ENCODE data around the gene PALS2. TPM values are rescaled to one million over a fixed set of nuclear protein-coding genes. Genes with fewer than 3 reads are reported as not detected.

Gene PALS2
- total RNA-seq, 3 donors from 2014 or later: 17.8 to 32.6 (median 29.2) TPM

DNA sequence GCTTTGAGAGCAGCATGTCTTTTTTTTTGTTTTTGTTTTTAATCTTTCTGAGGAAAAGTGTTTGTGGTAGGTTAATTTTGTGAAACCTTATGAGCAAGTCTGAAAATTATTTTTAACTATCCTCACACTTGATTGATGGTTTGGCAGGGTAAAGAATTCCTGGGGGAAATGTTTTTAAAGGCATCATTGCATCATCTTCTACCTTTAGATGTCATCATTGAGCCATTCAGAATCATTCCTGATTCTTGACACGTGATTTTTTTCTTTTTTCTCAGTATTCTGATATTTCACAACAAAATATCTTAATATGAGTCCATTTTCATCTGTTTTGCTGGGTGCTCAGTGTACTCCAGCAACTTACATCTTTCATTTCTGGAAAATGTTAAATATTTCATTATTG lies 28.3 kb downstream of the PALS2 start:
- H3K36me3 ChIP-seq: no peaks in the 10 kb centered on the region
- H3K27me3 ChIP-seq: no peaks in the 10 kb centered on the region
- TF ChIP-seq CTCF (IDR thresholded peaks at IDR 0.05): no peak
- no peak for TF ChIP-seq POLR2A (IDR thresholded peaks at IDR 0.05)
- TF ChIP-seq POLR2AphosphoS5 (IDR thresholded peaks at IDR 0.05): no peak
- intact Hi-C loops (cut with DNase I; ENCODE audit: low total_unique reads): no loop called here
- no peaks in the 10 kb centered on the region for H3K9me3 ChIP-seq
- H3K4me1 ChIP-seq: no peaks in the 10 kb centered on the region
- no peak for DNase-seq (ENCODE audit: low spot score in 2 of 2)
- no peak overlapping the region for H3K4me3 ChIP-seq
- H3K27ac ChIP-seq: no peak overlapping the region

- H3K36me3 ChIP-seq: no peaks in the 10 kb centered on the region
- TF ChIP-seq CTCF (IDR thresholded peaks at IDR 0.05) (no peak), POLR2AphosphoS5 (IDR thresholded peaks at IDR 0.05) (no peak), POLR2A (IDR thresholded peaks at IDR 0.05) (no peak)
- intact Hi-C loops (cut with DNase I; ENCODE audit: low total_unique reads): no loop called here
These were observed 29.7 kb downstream of the PALS2 start for GRCh38 chr7:24602860-24603456.

DNA sequence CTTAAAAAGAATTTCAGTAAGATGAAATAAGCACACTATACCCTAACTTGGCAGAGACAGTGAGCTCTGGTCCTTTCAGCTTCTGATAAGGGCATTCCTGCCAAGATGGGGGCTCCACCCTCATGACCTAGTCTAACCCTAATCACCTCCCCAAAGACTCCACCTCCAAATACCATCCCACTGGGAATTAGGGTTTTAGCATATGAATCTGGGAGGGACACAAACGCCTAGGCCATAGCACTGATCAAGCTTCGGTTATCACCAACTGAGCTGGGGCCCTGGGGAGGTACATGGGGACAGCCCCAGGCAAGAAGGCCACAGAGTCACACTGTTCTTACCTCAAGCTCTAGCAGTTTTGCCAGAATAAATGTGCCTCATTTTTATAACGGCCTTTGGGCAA lies 31.4 kb downstream of the PALS2 start:
- Histone ChIP-seq H3K36me3 (no peaks in the 10 kb centered on the region), H3K9me3 (no peaks in the 10 kb centered on the region), H3K27ac (no peak overlapping the region), H3K27me3 (no peaks in the 10 kb centered on the region), H3K4me3 (no peak overlapping the region), H3K4me1 (no peaks in the 10 kb centered on the region)
- intact Hi-C loops (cut with DNase I; ENCODE audit: low total_unique reads): loop anchor here (2.0 kb wide), 1 partner anchor 24 kb away; no protein-coding TSS in a partner anchor
- no peak for DNase-seq (ENCODE audit: low spot score in 2 of 2)
- TF ChIP-seq POLR2AphosphoS5 (IDR thresholded peaks at IDR 0.05): no peak
- TF ChIP-seq POLR2A (IDR thresholded peaks at IDR 0.05): no peak
- no peak for TF ChIP-seq CTCF (IDR thresholded peaks at IDR 0.05)

More at GRCh38 chr7:24602860-24603456, 29.7 kb downstream of the PALS2 start:
- DNase-seq (ENCODE audit: low spot score in 2 of 2): no peak
- no peaks in the 10 kb centered on the region for H3K4me1 ChIP-seq
- no peaks in the 10 kb centered on the region for H3K9me3 ChIP-seq
- no peak overlapping the region for H3K4me3 ChIP-seq
- no peak overlapping the region for H3K27ac ChIP-seq
- no peaks in the 10 kb centered on the region for H3K27me3 ChIP-seq

GRCh38 chr7:24608504-24608903 lies 35.3 kb downstream of the PALS2 start:
- Histone ChIP-seq H3K27me3 (no peaks in the 10 kb centered on the region), H3K4me1 (no peaks in the 10 kb centered on the region), H3K36me3 (no peaks in the 10 kb centered on the region), H3K9me3 (no peaks in the 10 kb centered on the region), H3K4me3 (no peak overlapping the region), H3K27ac (no peak overlapping the region)
- TF ChIP-seq POLR2A (IDR thresholded peaks at IDR 0.05): no peak
- no peak for TF ChIP-seq POLR2AphosphoS5 (IDR thresholded peaks at IDR 0.05)
- TF ChIP-seq CTCF (IDR thresholded peaks at IDR 0.05): no peak
- intact Hi-C loops (cut with DNase I; ENCODE audit: low total_unique reads): no loop called here
- no peak for DNase-seq (ENCODE audit: low spot score in 2 of 2)

- Histone ChIP-seq H3K36me3 (no peaks in the 10 kb centered on the region), H3K4me1 (no peaks in the 10 kb centered on the region), H3K27me3 (no peaks in the 10 kb centered on the region), H3K4me3 (no peak overlapping the region), H3K27ac (no peak overlapping the region), H3K9me3 (no peaks in the 10 kb centered on the region)
- intact Hi-C loops (cut with DNase I; ENCODE audit: low total_unique reads): no loop called here
- TF ChIP-seq CTCF (IDR thresholded peaks at IDR 0.05): no peak
- TF ChIP-seq POLR2A (IDR thresholded peaks at IDR 0.05): no peak
- TF ChIP-seq POLR2AphosphoS5 (IDR thresholded peaks at IDR 0.05): no peak
- no peak for DNase-seq (ENCODE audit: low spot score in 2 of 2)
These were observed 35.8 kb downstream of the PALS2 start for GRCh38 chr7:24609059-24609458.
